ENCODE results near the gene EFCAB8.
"Not testable (repeated sequence)": the region's sequence is repeated elsewhere in the genome, so short reads cannot be mapped to it uniquely, and the experiment has no call there.

The EFCAB8 gene

DNA sequence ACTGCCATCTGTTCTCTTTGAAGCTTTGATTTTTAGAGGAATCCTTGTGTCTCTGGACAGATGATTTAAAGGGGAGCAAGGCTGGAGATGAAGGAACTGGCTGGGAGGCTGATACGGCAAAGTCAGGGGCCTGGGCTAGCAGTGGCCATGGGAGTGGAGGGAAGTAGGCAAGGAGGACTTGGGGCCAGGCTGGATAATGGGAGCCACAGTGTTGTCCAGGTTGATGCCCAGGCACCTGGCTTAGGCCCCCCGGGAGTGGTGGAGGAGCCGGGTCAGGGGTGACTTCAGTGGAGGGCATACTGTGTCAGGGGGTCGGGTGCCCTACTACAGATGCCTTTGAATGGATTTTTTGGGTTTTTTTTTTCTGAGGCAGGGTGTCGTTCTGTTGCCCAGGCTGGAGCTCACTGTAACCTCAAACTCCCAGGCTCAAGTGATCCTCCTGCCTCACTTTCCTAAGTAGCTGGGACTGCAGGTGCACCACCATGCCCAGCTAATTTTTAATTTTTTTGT, 45.0 kb downstream of the EFCAB8 start:
- WGBS (ENCODE audit: extremely low coverage, insufficient coverage, low lambda C conversion rate), result no CpG with 5 or more reads among the region's 5 CpGs
- Histone ChIP-seq H3K79me1 (ENCODE audit: low read length) (no peaks in the 10 kb centered on the region), H3K4me2 (ENCODE audit: low read length) (no peak overlapping the region), H4K5ac (ENCODE audit: low read length) (no peak overlapping the region), H2BK120ac (ENCODE audit: low read depth, low read length) (no peak overlapping the region), H3K56ac (ENCODE audit: low read length) (peak overlapping the region; percentile 65), H2AK5ac (ENCODE audit: low read length) (peak overlapping the region; percentile 37), H3K27ac (ENCODE audit: low read depth, low read length) (no peak overlapping the region), H4K8ac (ENCODE audit: low read depth, low read length) (no peak overlapping the region), H3K36me3 (ENCODE audit: control insufficient read depth, insufficient read depth, low read length) (no peaks in the 10 kb centered on the region), H2BK5ac (ENCODE audit: low read length) (no peak overlapping the region), H3K18ac (ENCODE audit: low read length) (peak overlapping the region; percentile 34), H3K4ac (ENCODE audit: low read depth, low read length) (no peak overlapping the region), H2BK15ac (replicated peaks; ENCODE audit: low read depth) (no peak overlapping the region), H3K79me2 (ENCODE audit: control insufficient read depth, insufficient read depth, low read length) (no peaks in the 10 kb centered on the region), H3K23ac (ENCODE audit: low read length) (no peak overlapping the region), H3K4me3 (ENCODE audit: low read length) (no peak overlapping the region), H3K9ac (ENCODE audit: low read length) (no peak overlapping the region), H3K27me3 (ENCODE audit: insufficient read depth, low read length, poor library complexity) (no peaks in the 10 kb centered on the region), H3K4me1 (ENCODE audit: control insufficient read depth, low read depth, low read length) (no peaks in the 10 kb centered on the region)
- DNase-seq, result no peak

DNA sequence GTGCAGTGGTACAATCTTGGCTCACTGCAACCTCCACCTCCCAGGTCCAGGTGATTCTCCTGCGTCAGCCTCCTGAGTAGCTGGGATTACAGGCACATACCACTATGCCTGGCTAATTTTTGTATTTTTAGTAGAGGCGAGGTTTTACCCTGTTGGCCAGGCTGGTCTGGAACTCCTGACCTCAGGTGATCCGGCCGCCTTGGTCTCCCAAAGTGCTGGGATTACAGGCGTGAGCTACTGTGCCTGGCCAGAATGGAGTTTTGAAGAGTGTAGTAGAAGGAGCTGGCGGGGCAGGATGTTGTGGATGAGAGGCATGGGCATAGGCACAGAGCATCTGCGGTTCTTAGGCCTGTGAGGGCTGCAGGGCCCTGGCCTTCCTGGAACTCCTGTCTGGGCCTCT, 46.0 kb downstream of the EFCAB8 start:
- H4K5ac ChIP-seq (ENCODE audit: low read length); H4K8ac ChIP-seq (ENCODE audit: low read depth, low read length); H3K27ac ChIP-seq (ENCODE audit: low read depth, low read length); H3K18ac ChIP-seq (ENCODE audit: low read length); H2BK5ac ChIP-seq (ENCODE audit: low read length); H3K4me2 ChIP-seq (ENCODE audit: low read length); H3K79me2 ChIP-seq (ENCODE audit: control insufficient read depth, insufficient read depth, low read length); H3K4ac ChIP-seq (ENCODE audit: low read depth, low read length); H3K79me1 ChIP-seq (ENCODE audit: low read length); DNase-seq; H3K4me1 ChIP-seq (ENCODE audit: control insufficient read depth, low read depth, low read length); H3K56ac ChIP-seq (ENCODE audit: low read length); H2BK15ac ChIP-seq (replicated peaks; ENCODE audit: low read depth); H3K4me3 ChIP-seq (ENCODE audit: low read length); H3K27me3 ChIP-seq (ENCODE audit: insufficient read depth, low read length, poor library complexity); H2BK120ac ChIP-seq (ENCODE audit: low read depth, low read length); H2AK5ac ChIP-seq (ENCODE audit: low read length); H3K9ac ChIP-seq (ENCODE audit: low read length); H3K23ac ChIP-seq (ENCODE audit: low read length); H3K36me3 ChIP-seq (ENCODE audit: control insufficient read depth, insufficient read depth, low read length): not testable (repeated sequence)
- WGBS (ENCODE audit: extremely low coverage, insufficient coverage, low lambda C conversion rate), result no CpG with 5 or more reads among the region's 7 CpGs

DNA sequence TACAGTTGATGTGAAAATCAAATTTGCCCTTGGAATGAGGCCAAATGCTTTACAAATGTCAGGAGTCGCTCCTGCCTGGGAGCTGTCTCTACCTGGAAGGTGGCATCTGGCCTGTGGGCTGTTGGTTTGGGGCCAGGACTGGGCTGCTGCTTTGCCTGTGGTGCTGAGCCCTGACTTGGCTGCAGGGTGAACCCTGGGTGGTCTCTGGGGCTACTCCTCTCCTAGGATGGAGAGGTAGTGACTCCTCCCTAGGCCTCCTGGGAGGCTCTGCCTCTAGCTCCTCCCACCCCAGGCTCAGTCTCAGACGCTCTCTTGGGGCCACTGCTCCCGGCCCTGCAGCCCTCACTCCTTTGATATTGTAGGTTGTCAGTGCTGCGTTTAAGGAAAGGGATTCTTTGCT, 47.5 kb downstream of the EFCAB8 start:
- no CpG with 5 or more reads among the region's 4 CpGs for WGBS (ENCODE audit: extremely low coverage, insufficient coverage, low lambda C conversion rate)
- Histone ChIP-seq H3K4me2 (ENCODE audit: low read length) (no peak overlapping the region), H4K8ac (ENCODE audit: low read depth, low read length) (no peak overlapping the region), H2BK5ac (ENCODE audit: low read length) (no peak overlapping the region), H3K56ac (ENCODE audit: low read length) (peak overlapping the region; percentile 17), H4K5ac (ENCODE audit: low read length) (no peak overlapping the region), H3K4me3 (ENCODE audit: low read length) (no peak overlapping the region), H3K4me1 (ENCODE audit: control insufficient read depth, low read depth, low read length) (no peaks in the 10 kb centered on the region), H3K36me3 (ENCODE audit: control insufficient read depth, insufficient read depth, low read length) (no peaks in the 10 kb centered on the region), H3K27me3 (ENCODE audit: insufficient read depth, low read length, poor library complexity) (no peaks in the 10 kb centered on the region), H3K79me2 (ENCODE audit: control insufficient read depth, insufficient read depth, low read length) (no peaks in the 10 kb centered on the region), H3K79me1 (ENCODE audit: low read length) (no peaks in the 10 kb centered on the region), H2BK15ac (replicated peaks; ENCODE audit: low read depth) (no peak overlapping the region), H3K18ac (ENCODE audit: low read length) (peak overlapping the region; percentile 6), H2AK5ac (ENCODE audit: low read length) (no peak overlapping the region), H3K27ac (ENCODE audit: low read depth, low read length) (no peak overlapping the region), H3K4ac (ENCODE audit: low read depth, low read length) (no peak overlapping the region), H3K23ac (ENCODE audit: low read length) (no peak overlapping the region), H2BK120ac (ENCODE audit: low read depth, low read length) (no peak overlapping the region), H3K9ac (ENCODE audit: low read length) (no peak overlapping the region)
- peak; percentile 30 for DNase-seq

DNA sequence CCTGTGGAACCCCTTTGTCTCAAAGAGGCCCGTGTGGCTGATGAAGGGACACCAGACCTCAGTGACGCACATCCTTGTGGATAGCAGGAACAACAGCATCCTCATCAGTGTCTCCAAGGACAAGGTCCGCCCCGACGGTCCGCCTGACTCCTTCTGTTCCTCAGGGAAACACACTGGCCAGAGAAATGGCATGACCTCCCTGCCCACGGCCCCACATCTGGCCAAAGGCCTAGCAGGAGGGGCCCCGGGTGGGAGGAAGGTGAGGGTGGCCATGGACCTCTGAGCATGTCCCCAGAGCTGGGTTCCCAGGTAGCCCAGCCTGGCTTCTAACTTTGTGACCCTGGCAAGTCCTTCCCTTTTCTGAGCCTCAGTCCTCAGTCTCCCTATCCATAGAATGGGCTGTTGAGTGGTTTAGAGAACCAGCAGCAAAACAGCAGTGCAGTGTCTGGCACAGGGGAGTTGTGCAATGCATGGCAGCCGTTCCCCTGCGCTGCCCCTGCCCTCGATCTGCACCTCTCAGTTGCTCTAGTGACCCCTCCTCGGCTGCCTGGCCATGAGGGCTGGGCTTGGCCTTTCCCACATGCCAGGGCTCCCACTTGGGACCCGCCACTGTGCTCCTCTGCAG, 48.3 kb downstream of the EFCAB8 start:
- WGBS (ENCODE audit: extremely low coverage, insufficient coverage, low lambda C conversion rate), result no CpG with 5 or more reads among the region's 13 CpGs

DNA sequence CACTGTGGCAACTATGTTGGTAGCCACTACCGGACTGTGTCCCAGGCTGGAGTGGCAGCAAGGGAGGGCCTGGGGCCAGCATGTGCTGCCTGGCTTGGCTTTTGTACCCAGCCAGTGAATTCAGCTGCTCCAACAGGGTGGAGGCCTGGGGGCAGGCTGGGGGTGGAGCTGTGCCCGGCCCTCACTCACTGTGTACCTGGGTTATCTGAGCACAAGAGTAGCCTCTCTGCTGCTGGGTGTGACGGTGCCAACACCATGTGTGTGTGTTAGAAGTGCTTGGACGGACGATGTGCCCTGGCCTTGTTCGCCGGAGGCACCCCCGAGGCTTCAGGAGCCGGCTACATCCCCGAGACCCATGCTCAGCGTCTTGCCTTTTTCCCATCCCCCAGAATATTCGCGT, 49.2 kb downstream of the EFCAB8 start:
- H4K5ac ChIP-seq (ENCODE audit: low read length), result no peak overlapping the region
- H3K4me3 ChIP-seq (ENCODE audit: low read length), result no peak overlapping the region
- no peak overlapping the region for H4K8ac ChIP-seq (ENCODE audit: low read depth, low read length)
- no peaks in the 10 kb centered on the region for H3K27me3 ChIP-seq (ENCODE audit: insufficient read depth, low read length, poor library complexity)
- H3K9ac ChIP-seq (ENCODE audit: low read length), result no peak overlapping the region
- no peak overlapping the region for H3K23ac ChIP-seq (ENCODE audit: low read length)
- no peaks in the 10 kb centered on the region for H3K79me1 ChIP-seq (ENCODE audit: low read length)
- no peak overlapping the region for H2BK120ac ChIP-seq (ENCODE audit: low read depth, low read length)
- H3K4me1 ChIP-seq (ENCODE audit: control insufficient read depth, low read depth, low read length), result no peaks in the 10 kb centered on the region
- no CpG with 5 or more reads among the region's 13 CpGs for WGBS (ENCODE audit: extremely low coverage, insufficient coverage, low lambda C conversion rate)
- H3K36me3 ChIP-seq (ENCODE audit: control insufficient read depth, insufficient read depth, low read length), result no peaks in the 10 kb centered on the region
- no peaks in the 10 kb centered on the region for H3K79me2 ChIP-seq (ENCODE audit: control insufficient read depth, insufficient read depth, low read length)
- H3K27ac ChIP-seq (ENCODE audit: low read depth, low read length), result no peak overlapping the region
- H2AK5ac ChIP-seq (ENCODE audit: low read length), result no peak overlapping the region
- H3K56ac ChIP-seq (ENCODE audit: low read length), result peak overlapping the region; percentile 26
- H3K4me2 ChIP-seq (ENCODE audit: low read length), result no peak overlapping the region
- H2BK15ac ChIP-seq (replicated peaks; ENCODE audit: low read depth), result no peak overlapping the region
- H3K18ac ChIP-seq (ENCODE audit: low read length), result no peak overlapping the region
- H3K4ac ChIP-seq (ENCODE audit: low read depth, low read length), result peak overlapping the region; percentile 6
- no peak for DNase-seq
- H2BK5ac ChIP-seq (ENCODE audit: low read length), result no peak overlapping the region

More for the DNA sequence above, 48.3 kb downstream of the EFCAB8 start:
- Histone ChIP-seq H2BK15ac (replicated peaks; ENCODE audit: low read depth) (no peak overlapping the region), H3K4me3 (ENCODE audit: low read length) (no peak overlapping the region), H4K8ac (ENCODE audit: low read depth, low read length) (no peak overlapping the region), H3K4ac (ENCODE audit: low read depth, low read length) (peak overlapping the region; percentile 41), H4K5ac (ENCODE audit: low read length) (no peak overlapping the region), H3K4me1 (ENCODE audit: control insufficient read depth, low read depth, low read length) (no peaks in the 10 kb centered on the region), H2BK120ac (ENCODE audit: low read depth, low read length) (no peak overlapping the region), H3K27ac (ENCODE audit: low read depth, low read length) (no peak overlapping the region), H3K18ac (ENCODE audit: low read length) (no peak overlapping the region), H3K23ac (ENCODE audit: low read length) (no peak overlapping the region), H2BK5ac (ENCODE audit: low read length) (no peak overlapping the region), H3K36me3 (ENCODE audit: control insufficient read depth, insufficient read depth, low read length) (no peaks in the 10 kb centered on the region), H2AK5ac (ENCODE audit: low read length) (no peak overlapping the region), H3K27me3 (ENCODE audit: insufficient read depth, low read length, poor library complexity) (no peaks in the 10 kb centered on the region), H3K79me1 (ENCODE audit: low read length) (no peaks in the 10 kb centered on the region), H3K56ac (ENCODE audit: low read length) (peak overlapping the region; percentile 17), H3K4me2 (ENCODE audit: low read length) (no peak overlapping the region), H3K9ac (ENCODE audit: low read length) (no peak overlapping the region), H3K79me2 (ENCODE audit: control insufficient read depth, insufficient read depth, low read length) (no peaks in the 10 kb centered on the region)
- no peak for DNase-seq
